GM12878 (cell line): ENCODE measurements around the gene MDC1. TPM values are rescaled to one million over a fixed set of nuclear protein-coding genes. Genes with fewer than 3 reads are reported as not detected.
A peak's percentile ranks its signal among the peaks of the same experiment; 100 is the strongest.

Source experiments
- EGR1 ChIP-seq, 2 experiments: IDR thresholded peaks; 1 replicate in 1 of 2; 2 replicates in 1 of 2; pipeline ENCODE4 v1.6.1; 2011 to 2012; ENCODE audit warnings: low read depth in 2 of 2, low read length in 2 of 2, borderline replicate concordance in 1 of 2, mild to moderate bottlenecking in 1 of 2, moderate library complexity in 1 of 2
- FOS ChIP-seq: IDR thresholded peaks from 3 replicates; pipeline ENCODE4 v1.6.1; 2011; ENCODE audit warnings: borderline replicate concordance; ENCODE audit not compliant: insufficient read length; ENCODE audit errors: extremely low read depth
- IKZF1 ChIP-seq: fragments of 450-650 bp; conservative IDR thresholded peaks from 2 replicates; pipeline ENCODE4 v1.6.1; 2017; ENCODE audit warnings: antibody characterized with exemption, mild to moderate bottlenecking
- MTA2 ChIP-seq: fragments of 450-650 bp; IDR thresholded peaks from 2 replicates; pipeline ENCODE4 v1.6.1; 2016; ENCODE audit warnings: low read depth, mild to moderate bottlenecking, moderate library complexity
- MYB ChIP-seq: fragments of 150-350 bp; IDR thresholded peaks from 2 replicates; pipeline ENCODE4 v1.6.1; 2014; ENCODE audit warnings: mild to moderate bottlenecking, low read depth, low read length, borderline replicate concordance
- PAX5 ChIP-seq: IDR thresholded peaks from 2 replicates; pipeline ENCODE4 v1.6.1; 2011; ENCODE audit warnings: low read depth, low read length, borderline replicate concordance
- PAX8 ChIP-seq: fragments of 450-650 bp; IDR thresholded peaks from 2 replicates; pipeline ENCODE4 v1.6.1; 2017; ENCODE audit warnings: mild to moderate bottlenecking, moderate library complexity
- RAD21 ChIP-seq: IDR thresholded peaks from 2 replicates; pipeline ENCODE4 v1.6.1; 2011; ENCODE audit warnings: mild to moderate bottlenecking, low read depth, low read length, moderate library complexity; ENCODE audit not compliant: insufficient read depth
- SRF ChIP-seq, 2 experiments: IDR thresholded peaks; 2 replicates each; pipeline ENCODE4 v1.6.1; 2011; ENCODE audit warnings: low read depth in 2 of 2, low read length in 2 of 2, mild to moderate bottlenecking in 1 of 2, moderate library complexity in 1 of 2
- SUPT20H ChIP-seq: IDR thresholded peaks from 2 replicates; pipeline ENCODE4 v1.6.1; 2011; ENCODE audit warnings: low read depth, mild to moderate bottlenecking, low read length, moderate library complexity, borderline replicate concordance; ENCODE audit not compliant: control insufficient read depth
- YY1 ChIP-seq: IDR thresholded peaks from 2 replicates; pipeline ENCODE4 v1.6.1; 2011; ENCODE audit warnings: low read depth, mild to moderate bottlenecking, low read length
- ZBTB4 ChIP-seq: fragments of 450-650 bp; formaldehyde crosslinking; IDR thresholded peaks from 2 replicates; pipeline ENCODE4 v1.4.0; 2022; ENCODE audit warnings: mild to moderate bottlenecking, moderate library complexity
- polyA plus RNA-seq, 11 experiments: library from polyadenylated mRNA; depleted of rRNA in 4 of 11; unstranded in 6 of 11; stranded (reverse) in 5 of 11; fragments of >200 nt; fragmentation: Nextera tagmentation in 4 of 11; fragmentation: Illumina TruSeq in 1 of 11; extraction: Ambion mirVana in 4 of 11; extraction: Trizol in 1 of 11; gene quantifications; 1 replicate in 1 of 11; 2 replicates in 10 of 11; pipeline versions ENCODE4 v1.2.1 to v1.2.3, GENCODE V29; 2011 to 2016; ENCODE audit warnings: inconsistent platforms in 2 of 11, missing spikeins in 2 of 11, low read depth in 1 of 11
- total RNA-seq, 4 experiments: library from RNA; depleted of rRNA in 3 of 4; stranded (reverse); fragments of >200 nt in 3 of 4; fragmentation: Illumina TruSeq in 1 of 4; extraction: Trizol in 1 of 4; gene quantifications; 2 replicates each; pipeline versions ENCODE4 v1.2.1 to v1.2.3, GENCODE V29; 2013 to 2021
- TF ChIP-seq, protein P1 (sequence below): IDR thresholded peaks from 2 replicates; pipeline ENCODE4 v1.6.1; 2012; ENCODE audit warnings: mild to moderate bottlenecking, low read depth, low read length
- TF ChIP-seq, protein P2 (sequence below): fragments of 450-650 bp; IDR thresholded peaks from 2 replicates; pipeline ENCODE4 v1.6.1; 2017; ENCODE audit warnings: mild to moderate bottlenecking, low read depth, inconsistent platforms; ENCODE audit not compliant: poor library complexity, severe bottlenecking
- TF ChIP-seq, protein P3 (sequence below): IDR thresholded peaks from 2 replicates; pipeline ENCODE4 v1.6.1; 2012; ENCODE audit warnings: low read depth, low read length, improper control_type of control experiment

MDC1 gene
- total and polyA plus RNA-seq, 10 of the 15 experiments (the other 5 are each of a cell fraction or from before 2014, with no cell fraction given) = 5.1 to 62.5 (median 22.4) TPM

DNA sequence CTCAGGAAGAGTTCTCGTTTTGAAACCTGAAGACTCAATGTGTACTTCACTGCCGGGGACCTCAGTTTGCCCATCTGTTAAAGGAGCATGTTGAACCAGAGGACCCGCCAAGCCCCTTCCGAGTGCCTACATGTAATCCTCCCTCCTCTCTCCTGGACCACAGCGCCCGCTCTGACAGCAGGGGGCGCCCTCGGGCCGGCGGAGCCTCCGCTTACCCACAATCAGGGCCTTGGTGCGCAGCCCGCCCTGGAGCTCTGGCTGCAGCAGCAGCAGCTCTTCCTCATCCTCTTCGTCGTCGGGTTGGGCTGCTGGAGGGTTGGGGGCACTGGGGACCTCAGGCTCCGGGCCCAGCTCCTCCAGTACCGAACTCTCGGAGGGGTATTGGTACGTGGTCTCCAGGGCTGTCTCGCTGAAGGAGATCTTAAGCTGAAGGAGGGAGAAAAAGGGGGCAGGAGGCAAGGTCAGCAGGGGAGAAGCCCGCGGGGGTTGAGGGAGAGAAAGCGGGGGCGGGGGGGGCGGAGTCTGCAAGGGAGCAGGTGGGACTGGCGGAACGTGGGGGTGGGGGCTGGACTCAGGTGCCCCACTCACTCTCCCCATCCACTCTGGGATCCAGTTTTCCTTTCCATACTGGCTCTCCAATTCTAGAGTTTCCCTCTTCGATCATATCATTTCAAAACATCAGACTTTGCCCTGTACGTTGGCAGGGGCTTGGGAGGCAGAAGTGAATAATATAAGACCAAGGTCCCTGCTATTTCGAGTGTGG, 37.9 kb downstream of the MDC1 start (continued):
- TF ChIP-seq, protein P1, sequence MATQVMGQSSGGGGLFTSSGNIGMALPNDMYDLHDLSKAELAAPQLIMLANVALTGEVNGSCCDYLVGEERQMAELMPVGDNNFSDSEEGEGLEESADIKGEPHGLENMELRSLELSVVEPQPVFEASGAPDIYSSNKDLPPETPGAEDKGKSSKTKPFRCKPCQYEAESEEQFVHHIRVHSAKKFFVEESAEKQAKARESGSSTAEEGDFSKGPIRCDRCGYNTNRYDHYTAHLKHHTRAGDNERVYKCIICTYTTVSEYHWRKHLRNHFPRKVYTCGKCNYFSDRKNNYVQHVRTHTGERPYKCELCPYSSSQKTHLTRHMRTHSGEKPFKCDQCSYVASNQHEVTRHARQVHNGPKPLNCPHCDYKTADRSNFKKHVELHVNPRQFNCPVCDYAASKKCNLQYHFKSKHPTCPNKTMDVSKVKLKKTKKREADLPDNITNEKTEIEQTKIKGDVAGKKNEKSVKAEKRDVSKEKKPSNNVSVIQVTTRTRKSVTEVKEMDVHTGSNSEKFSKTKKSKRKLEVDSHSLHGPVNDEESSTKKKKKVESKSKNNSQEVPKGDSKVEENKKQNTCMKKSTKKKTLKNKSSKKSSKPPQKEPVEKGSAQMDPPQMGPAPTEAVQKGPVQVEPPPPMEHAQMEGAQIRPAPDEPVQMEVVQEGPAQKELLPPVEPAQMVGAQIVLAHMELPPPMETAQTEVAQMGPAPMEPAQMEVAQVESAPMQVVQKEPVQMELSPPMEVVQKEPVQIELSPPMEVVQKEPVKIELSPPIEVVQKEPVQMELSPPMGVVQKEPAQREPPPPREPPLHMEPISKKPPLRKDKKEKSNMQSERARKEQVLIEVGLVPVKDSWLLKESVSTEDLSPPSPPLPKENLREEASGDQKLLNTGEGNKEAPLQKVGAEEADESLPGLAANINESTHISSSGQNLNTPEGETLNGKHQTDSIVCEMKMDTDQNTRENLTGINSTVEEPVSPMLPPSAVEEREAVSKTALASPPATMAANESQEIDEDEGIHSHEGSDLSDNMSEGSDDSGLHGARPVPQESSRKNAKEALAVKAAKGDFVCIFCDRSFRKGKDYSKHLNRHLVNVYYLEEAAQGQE = no peak
- peak in 1 of 2 experiments; percentile 93; a peak in 2 of 3 replicates for TF ChIP-seq EGR1 (IDR thresholded peaks at IDR 0.05; ENCODE audit: borderline replicate concordance in 1 of 2, low read depth in 2 of 2, low read length in 2 of 2)
- TF ChIP-seq PAX8 = no peak
- TF ChIP-seq YY1 = peak; percentile 86
- no peak for TF ChIP-seq PAX5
- no peak for TF ChIP-seq FOS
- no peak for TF ChIP-seq MTA2
- TF ChIP-seq, protein P2, sequence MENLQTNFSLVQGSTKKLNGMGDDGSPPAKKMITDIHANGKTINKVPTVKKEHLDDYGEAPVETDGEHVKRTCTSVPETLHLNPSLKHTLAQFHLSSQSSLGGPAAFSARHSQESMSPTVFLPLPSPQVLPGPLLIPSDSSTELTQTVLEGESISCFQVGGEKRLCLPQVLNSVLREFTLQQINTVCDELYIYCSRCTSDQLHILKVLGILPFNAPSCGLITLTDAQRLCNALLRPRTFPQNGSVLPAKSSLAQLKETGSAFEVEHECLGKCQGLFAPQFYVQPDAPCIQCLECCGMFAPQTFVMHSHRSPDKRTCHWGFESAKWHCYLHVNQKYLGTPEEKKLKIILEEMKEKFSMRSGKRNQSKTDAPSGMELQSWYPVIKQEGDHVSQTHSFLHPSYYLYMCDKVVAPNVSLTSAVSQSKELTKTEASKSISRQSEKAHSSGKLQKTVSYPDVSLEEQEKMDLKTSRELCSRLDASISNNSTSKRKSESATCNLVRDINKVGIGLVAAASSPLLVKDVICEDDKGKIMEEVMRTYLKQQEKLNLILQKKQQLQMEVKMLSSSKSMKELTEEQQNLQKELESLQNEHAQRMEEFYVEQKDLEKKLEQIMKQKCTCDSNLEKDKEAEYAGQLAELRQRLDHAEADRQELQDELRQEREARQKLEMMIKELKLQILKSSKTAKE = no peak
- peak; percentile 58 for TF ChIP-seq IKZF1
- no peak for TF ChIP-seq SUPT20H
- TF ChIP-seq SRF (IDR thresholded peaks at IDR 0.05; ENCODE audit: low read depth in 2 of 2, low read length in 2 of 2) = no peak
- TF ChIP-seq MYB = no peak
- TF ChIP-seq, protein P3, sequence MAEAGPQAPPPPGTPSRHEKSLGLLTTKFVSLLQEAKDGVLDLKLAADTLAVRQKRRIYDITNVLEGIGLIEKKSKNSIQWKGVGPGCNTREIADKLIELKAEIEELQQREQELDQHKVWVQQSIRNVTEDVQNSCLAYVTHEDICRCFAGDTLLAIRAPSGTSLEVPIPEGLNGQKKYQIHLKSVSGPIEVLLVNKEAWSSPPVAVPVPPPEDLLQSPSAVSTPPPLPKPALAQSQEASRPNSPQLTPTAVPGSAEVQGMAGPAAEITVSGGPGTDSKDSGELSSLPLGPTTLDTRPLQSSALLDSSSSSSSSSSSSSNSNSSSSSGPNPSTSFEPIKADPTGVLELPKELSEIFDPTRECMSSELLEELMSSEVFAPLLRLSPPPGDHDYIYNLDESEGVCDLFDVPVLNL = no peak
- TF ChIP-seq RAD21 = peak; percentile 97
- no peak for TF ChIP-seq ZBTB4 (CRISPR knock-in tag)
